Stimulated activated CD4-positive, alpha-beta T cell treated with anti-CD3 and anti-CD28 coated beads, Interleukin-2, amount 100 ng/mL, for 4 hours (primary cell): ENCODE measurements around the gene XPO1.
"Not testable (repeated sequence)": the region's sequence is repeated elsewhere in the genome, so short reads cannot be mapped to it uniquely, and the experiment has no call there.

Experiments used
- DNase-seq: peaks from one replicate; pipeline ENCODE4 v3.0.0-alpha.2; 2020; ENCODE audit warnings: low read depth

The XPO1 gene

DNA sequence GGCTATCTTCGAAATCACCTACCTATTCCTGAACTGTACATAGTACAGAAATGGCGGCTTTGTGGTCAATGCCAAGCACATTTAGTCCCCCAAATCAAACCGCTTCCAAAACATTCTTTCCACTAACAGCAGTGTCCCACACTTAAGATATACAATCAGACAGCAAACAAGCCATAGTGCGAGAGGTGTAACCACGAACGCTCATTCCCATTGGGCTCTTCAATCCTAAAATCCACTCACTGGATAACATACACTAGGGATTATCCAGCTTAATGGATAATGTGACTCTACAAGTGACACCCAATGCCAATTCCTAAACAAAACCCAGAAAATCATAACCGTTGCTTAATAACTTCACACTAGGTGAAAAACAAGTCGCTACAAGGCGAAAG, 2.0 kb downstream of the XPO1 start:
- no peak for DNase-seq

DNA sequence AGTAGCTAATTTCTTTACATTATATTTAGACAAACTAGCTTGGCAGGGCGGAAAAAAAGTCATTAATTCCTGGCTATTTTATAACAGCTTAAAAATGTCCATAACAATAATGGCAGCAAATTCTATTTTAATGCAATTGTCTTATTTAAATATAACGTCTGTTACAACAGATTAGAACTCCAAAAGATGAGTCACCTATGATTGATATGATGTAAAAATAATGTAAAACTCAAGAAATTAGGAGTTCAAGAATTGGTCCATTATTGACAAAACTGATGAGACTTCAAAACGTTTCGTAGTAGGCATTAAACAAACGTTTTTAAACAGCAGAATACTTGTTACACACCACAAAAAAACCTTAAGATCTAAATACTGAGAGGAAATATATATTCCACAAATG, 2.7 kb downstream of the XPO1 start:
- no peak for DNase-seq

- DNase-seq = no peak
Measured at GRCh38 chr2:61534926-61535325, 3.2 kb downstream of the XPO1 start.

- no peak for DNase-seq
Measured at GRCh38 chr2:61530749-61531148, 7.4 kb downstream of the XPO1 start.

DNA sequence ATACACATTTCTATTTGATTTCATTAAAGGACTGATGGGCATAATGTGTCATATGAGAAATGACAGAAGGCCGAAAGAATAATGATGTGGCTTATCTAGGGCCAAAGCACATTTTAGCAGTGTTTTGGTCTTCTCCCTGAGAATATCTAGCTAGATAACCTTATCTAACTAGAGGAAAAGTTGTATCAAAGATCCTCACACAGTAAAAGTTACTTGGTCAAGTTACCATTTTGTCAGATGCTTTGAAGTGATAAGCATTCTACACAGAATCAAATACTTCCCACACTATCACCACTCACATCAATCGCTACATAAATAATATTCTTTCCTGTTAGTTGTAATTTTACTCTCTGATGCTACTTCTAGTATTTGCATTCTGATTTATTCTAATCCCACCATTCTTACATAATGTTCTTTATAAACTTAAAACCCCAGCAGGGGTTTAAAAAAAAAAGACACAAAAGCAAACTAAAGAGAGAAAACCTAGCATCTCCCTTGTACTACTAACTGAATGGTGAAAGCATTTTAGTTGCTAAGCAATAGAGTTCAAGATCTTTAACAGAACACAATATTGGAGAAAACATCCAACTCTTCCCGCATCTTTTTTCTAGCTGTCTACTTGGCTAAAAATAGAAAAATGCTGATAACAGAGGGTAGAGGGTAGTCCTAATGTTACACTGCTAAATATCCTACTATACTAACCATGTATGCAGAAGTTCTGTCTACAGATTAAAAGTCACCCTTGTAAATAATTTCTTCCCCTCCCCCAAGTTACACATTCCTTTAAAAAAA, 8.0 kb downstream of the XPO1 start:
- DNase-seq = no peak

DNA sequence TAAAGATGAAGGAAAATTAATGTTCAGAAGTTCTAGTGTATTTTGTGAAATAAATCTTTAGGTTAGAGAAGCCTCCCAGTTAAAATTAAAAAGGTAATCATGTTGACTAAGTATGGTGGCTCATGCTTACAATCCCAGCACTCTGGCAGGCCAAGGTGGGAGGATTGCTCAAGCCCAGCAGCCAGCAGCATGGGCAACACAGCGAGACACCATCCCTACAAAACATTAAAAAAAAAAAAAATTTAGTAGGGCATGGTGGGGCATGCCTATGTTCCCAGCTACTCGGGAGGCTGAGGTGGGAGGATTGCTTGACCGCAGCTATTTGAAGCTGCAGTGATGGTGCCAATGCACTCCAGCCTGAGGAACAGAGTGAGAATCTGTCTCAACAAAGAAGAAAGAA, 17.9 kb downstream of the XPO1 start:
- DNase-seq = no peak

DNA sequence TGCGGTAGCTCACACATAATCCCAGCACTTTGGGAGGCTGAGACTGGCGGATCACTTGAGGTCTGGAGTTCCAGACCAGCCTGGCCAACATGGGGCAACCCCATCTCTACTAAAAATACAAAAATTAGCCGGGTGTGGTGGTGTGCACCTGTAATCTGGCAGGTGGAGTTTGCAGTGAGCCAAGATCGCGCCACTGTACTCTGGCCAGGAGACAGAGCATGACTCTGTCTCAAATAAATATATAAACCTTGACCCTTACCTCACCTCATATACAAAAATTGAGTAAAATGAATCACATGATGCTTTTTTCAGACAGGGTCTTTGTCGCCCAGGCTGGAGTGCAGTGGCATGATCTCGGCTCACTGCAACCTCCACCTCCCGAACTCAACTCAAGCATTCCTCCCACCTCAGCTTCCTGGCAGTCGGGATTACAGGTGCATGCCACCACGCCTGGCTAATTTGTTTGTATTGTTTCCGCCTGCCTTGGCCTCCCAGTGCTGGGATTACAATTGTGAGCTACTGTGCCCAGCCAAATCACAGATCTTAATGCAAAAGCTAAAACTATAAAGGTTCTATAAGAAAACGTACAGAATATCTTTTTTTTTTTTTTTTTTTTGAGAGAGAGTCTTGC, 25.3 kb downstream of the XPO1 start:
- no peak for DNase-seq

DNA sequence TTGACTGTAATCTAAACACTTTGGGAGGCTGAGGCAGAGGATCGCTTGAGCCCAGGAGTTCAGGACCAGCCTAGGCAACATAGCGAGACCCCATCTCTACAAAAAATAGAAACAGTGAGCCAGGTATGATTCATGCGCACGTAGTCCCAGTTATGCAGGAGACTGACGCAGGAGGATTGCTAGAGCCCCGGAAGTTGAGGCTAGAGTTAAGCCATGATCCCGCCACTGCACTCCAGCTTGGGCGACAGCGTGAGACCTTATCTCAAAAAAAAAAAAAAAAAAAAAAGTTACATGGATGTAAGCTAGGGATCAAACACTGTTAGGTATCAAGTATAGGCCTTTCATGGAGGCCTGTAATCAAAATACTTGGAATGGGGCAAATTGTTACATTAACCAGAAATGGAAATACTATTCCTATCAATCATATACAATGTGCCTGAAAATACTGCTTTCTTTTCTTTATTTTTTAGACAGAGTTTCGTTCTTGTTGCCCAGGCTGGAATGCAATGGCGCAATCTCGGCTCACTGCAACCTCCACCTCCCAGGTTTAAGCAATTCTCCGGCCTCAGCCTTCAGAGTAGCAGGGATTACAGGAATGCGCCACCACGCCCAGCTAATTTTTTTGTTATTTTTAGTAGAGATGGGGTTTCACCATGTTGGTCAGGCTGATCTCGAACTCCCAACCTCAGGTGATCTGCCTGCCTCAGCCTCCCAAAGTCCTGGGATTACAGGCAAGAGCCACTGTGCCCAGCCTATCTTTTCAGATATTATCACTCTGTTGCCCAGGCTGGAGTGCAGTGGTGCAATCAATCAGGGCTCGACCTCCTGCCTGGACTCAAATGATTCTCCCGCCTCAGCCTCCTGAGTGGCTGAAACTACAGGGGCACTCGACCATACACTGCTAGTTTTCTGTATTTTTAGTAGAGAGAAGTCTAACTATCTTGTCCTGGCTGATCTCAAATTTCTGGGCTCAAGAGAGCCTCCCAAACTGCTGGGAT, 27.2 kb downstream of the XPO1 start:
- DNase-seq = no peak

- no peak for DNase-seq
Measured at GRCh38 chr2:61504949-61505348, 33.2 kb downstream of the XPO1 start.

GRCh38 chr2:61499060-61499459, 39.1 kb downstream of the XPO1 start:
- DNase-seq = no peak

- DNase-seq = no peak
Measured at GRCh38 chr2:61493523-61493942, 44.6 kb downstream of the XPO1 start.

GRCh38 chr2:61492476-61492875, 45.7 kb downstream of the XPO1 start:
- no peak for DNase-seq

GRCh38 chr2:61485281-61485680, 52.9 kb downstream of the XPO1 start:
- DNase-seq = no peak

DNA sequence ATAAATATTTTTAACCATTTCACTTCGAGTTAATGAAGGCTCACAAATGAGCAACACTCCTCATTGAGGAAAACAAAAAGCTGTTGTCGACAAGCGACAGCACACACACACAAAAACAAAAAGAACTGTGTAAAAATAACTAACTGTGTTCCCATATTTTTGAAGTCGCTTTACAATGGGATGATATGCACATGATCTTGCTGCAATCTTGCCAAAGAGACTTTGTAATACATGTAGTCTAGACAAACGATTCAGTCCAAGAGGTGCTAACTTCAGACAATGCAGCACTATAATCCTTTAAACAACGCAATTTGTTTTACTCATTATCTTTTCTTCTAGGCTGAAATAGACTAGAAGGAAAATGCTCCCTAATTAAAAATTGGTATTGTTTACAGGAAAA, 60.1 kb downstream of the XPO1 start:
- DNase-seq = no peak

DNA sequence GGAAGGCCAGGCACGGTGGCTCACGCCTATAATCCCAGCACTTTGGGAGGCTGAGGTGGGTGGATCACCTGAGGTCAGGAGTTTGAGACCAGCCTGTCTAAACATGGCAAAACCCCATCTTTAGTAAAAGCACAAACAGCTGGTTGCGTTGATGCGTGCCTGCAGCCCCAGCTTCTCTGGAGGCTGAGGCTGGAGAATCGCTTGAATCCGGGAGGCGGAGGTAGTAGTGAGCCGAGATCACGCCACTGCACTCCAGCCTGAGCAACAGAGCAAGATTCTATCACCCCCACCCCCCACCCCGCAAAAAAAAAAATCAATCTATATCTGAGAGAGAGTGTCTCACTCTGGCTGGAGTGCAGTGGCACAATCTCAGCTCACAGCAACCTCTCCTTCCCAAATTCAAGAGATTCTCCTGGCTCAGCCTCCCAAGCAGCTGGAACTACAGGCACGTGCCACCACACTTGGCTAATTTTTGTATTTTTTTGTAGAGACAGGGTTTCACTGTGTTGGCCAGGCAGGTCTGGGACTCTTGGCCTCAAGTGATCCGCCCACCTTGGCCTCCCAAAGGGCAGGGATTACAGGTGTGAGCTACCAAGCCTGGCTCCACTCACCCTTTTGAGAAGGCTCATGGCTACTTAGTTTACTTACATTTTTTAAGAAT, 61.1 kb downstream of the XPO1 start:
- not testable (repeated sequence) for DNase-seq

- DNase-seq = no peak
Measured at GRCh38 chr2:61471905-61472805, 66.0 kb downstream of the XPO1 start.

GRCh38 chr2:61470965-61471904, 66.9 kb downstream of the XPO1 start, which contains the start of gene USP34:
TSS of gene USP34 (minus strand) at chr2:61471087. CDS start at chr2:61470692, 395 bp downstream.
- DNase-seq = peak; percentile 84

GRCh38 chr2:61470122-61470951, 67.8 kb downstream of the XPO1 start:
- peak; percentile 77 for DNase-seq
